ENCODE results near the gene PFKM.

PFKM gene

GRCh38 chr12:48160046-48160445 is 40.9 kb downstream of the PFKM start:
- DNase-seq = no peak

GRCh38 chr12:48160807-48161206 is 41.6 kb downstream of the PFKM start:
- no peak for DNase-seq

- DNase-seq = no peak
Observed at GRCh38 chr12:48163150-48163747, 44.1 kb downstream of the PFKM start.

- DNase-seq = no peak
Observed at GRCh38 chr12:48164451-48164850, 45.3 kb downstream of the PFKM start.

- peak; percentile 35 for DNase-seq
Observed at GRCh38 chr12:48165089-48165981, 46.2 kb downstream of the PFKM start.

- DNase-seq = no peak
Observed at GRCh38 chr12:48169011-48169410, 49.8 kb downstream of the PFKM start.

GRCh38 chr12:48175613-48176416 is 56.7 kb downstream of the PFKM start:
- no peak for DNase-seq

- DNase-seq = no peak
Observed at GRCh38 chr12:48176417-48176751, 57.2 kb downstream of the PFKM start.

- DNase-seq = no peak
Observed at GRCh38 chr12:48177982-48178381, 58.8 kb downstream of the PFKM start.

GRCh38 chr12:48179466-48179865 is 60.3 kb downstream of the PFKM start:
- no peak for DNase-seq

- no peak for DNase-seq
Observed at GRCh38 chr12:48180424-48180823, 61.3 kb downstream of the PFKM start.

- no peak for DNase-seq
Observed at GRCh38 chr12:48180857-48181495, 61.8 kb downstream of the PFKM start.

- DNase-seq = no peak
Observed at GRCh38 chr12:48182631-48183030, 63.5 kb downstream of the PFKM start.

GRCh38 chr12:48183091-48183875 is 64.1 kb downstream of the PFKM start, which contains the start of gene CCDC184:
Gene CCDC184, plus strand, starts transcription at chr12:48183644. Its CDS starts 479 bp downstream, at chr12:48184123.
- peak; percentile 63 for DNase-seq

- no peak for DNase-seq
Observed at GRCh38 chr12:48183876-48184548, 64.8 kb downstream of the PFKM start.

- DNase-seq = no peak
Observed at GRCh38 chr12:48184549-48184922, 65.4 kb downstream of the PFKM start.

GRCh38 chr12:48185181-48185919 is 66.2 kb downstream of the PFKM start:
- no peak for DNase-seq

- no peak for DNase-seq
Observed at GRCh38 chr12:48187916-48188695, 68.9 kb downstream of the PFKM start.

- peak; percentile 60 for DNase-seq
Observed at GRCh38 chr12:48189331-48190125, 70.4 kb downstream of the PFKM start.
